ENCODE measurements around the gene CCDC12.

DNA sequence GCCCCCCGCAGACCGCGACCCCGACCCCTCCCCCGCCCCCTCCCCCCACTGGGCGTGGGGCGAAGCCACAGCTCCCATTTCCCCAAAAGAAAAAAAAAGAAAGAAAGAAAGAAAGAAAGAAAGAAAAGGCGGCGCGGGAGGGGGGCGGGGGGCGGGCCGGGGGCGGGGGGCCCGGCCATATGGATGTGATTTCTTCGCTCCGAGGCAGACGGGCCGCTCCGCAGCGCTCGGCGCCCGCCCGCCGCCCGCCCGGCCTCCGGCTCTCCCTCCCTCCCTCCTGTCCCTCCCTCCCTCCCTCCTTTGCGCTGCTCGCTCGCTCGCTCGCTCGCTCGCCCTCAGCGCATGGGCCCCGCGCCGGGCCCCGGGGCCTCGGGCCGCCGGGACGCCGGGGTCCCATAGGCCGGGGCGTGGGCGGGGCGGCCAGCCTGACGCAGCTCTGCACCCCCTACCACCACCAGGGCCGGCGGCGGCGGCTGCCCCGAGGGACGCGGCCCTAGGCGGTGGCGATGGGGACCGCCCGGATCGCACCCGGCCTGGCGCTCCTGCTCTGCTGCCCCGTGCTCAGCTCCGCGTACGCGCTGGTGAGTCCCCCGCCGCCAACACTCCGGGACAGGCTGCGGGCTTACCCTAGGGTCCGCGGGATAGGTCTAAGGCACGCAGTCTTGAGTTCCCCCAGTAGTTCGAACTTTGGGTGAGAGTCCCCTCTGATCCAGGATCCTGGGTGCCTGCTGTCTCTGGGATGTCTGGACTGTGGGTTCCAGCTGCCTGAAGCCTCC is 93.3 kb downstream of the CCDC12 start:
- TF ChIP-seq, protein P1, sequence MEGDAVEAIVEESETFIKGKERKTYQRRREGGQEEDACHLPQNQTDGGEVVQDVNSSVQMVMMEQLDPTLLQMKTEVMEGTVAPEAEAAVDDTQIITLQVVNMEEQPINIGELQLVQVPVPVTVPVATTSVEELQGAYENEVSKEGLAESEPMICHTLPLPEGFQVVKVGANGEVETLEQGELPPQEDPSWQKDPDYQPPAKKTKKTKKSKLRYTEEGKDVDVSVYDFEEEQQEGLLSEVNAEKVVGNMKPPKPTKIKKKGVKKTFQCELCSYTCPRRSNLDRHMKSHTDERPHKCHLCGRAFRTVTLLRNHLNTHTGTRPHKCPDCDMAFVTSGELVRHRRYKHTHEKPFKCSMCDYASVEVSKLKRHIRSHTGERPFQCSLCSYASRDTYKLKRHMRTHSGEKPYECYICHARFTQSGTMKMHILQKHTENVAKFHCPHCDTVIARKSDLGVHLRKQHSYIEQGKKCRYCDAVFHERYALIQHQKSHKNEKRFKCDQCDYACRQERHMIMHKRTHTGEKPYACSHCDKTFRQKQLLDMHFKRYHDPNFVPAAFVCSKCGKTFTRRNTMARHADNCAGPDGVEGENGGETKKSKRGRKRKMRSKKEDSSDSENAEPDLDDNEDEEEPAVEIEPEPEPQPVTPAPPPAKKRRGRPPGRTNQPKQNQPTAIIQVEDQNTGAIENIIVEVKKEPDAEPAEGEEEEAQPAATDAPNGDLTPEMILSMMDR (IDR thresholded peaks at IDR 0.05) = no peak
- no peak for TF ChIP-seq POLR2A (IDR thresholded peaks at IDR 0.05)
